GM19240 (cell line): ENCODE measurements around the gene SPDYE16.
"Not testable (repeated sequence)": the region's sequence is repeated elsewhere in the genome, so short reads cannot be mapped to it uniquely, and the experiment has no call there.

Experiments used
- DNase-seq: peaks from one replicate; pipeline ENCODE4 v3.0.0; 2011; ENCODE audit warnings: low spot score; ENCODE audit not compliant: insufficient read length

SPDYE16 gene

GRCh38 chr7:76543197-76543596 lies at the start of gene SPDYE16:
TSS of gene SPDYE16 (minus strand) at chr7:76543297. CDS start at chr7:76541459, 1,838 bp downstream.
- DNase-seq = not testable (repeated sequence)

DNA sequence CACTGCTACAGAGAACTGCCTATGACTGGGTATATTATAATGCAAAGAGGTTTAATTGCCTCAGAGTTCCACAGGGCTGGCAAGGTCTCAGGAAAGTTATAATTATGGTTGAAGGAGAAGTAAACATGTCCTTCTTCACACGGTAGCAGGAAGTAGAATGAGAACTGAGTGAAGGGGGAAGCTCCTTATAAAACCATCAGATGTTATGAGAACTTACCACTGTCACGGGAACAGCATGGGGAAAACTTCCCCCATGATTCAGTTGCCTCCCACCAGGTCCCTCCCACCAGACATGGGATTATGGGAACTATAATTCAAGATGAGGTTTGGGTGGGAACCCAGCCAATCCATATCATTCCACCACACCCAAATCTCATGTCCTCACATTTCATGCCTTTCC lies 49.6 kb upstream of the SPDYE16 start:
- not testable (repeated sequence) for DNase-seq

- DNase-seq = not testable (repeated sequence)
These were observed 48.7 kb upstream of the SPDYE16 start for GRCh38 chr7:76591602-76592304.

GRCh38 chr7:76591033-76591432 lies 47.9 kb upstream of the SPDYE16 start:
- DNase-seq = not testable (repeated sequence)

DNA sequence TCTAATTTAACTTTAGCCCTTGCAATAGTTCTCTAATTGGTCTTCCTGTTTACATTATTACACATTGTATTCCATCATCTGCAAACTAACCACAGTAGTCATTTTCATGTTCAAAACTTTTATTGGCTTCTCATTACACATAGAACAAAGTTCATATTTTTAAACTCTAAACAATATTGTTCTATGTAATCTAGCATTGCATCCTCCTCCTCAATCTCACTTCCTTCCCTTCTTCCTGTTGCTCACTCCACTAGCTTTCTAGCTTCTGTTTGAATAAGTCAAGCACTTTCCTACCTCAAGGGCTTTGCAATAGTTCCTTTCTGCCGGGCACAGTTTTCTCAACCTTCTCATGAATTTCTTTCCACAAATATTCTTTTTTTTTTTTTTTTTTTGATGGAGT lies 45.5 kb upstream of the SPDYE16 start:
- not testable (repeated sequence) for DNase-seq

- DNase-seq = not testable (repeated sequence)
These were observed 43.7 kb upstream of the SPDYE16 start for GRCh38 chr7:76586585-76587315.

GRCh38 chr7:76583636-76584281 lies 40.7 kb upstream of the SPDYE16 start:
- DNase-seq = not testable (repeated sequence)

GRCh38 chr7:76582848-76583631 lies 39.9 kb upstream of the SPDYE16 start:
- DNase-seq = not testable (repeated sequence)

DNA sequence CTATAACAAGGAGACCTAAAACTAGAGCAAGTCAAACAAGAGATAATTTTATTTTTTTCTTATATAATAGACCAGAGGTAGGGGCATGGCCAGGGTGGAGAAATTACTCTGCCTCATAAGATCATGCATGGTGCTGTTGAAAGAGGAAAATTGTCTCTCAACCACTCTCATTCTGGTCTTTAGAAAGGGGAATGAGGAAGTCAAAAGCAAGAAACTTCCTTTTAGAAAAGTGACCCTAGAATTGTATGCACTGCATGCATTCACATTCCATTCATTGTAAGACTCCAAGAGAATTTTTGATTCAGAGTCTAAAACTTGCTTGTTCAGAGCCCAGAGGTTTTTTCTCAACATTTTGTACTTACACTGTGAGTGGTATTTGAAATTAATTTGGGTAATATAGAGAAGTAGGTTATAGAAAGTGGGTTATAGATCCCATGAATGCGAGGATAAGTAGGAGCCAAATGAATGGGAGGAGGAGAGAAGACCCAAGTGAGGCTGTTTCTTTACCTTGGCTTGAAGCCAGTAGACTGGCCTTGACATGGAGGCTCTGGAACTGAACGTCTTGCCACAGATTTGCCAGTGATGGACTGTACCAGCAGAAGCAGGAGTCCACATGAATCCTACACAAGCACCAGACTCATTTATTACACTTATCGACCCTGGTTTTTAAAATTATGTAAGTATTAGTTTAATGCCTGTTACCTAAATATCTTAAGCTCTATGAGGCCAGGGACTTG lies 33.0 kb upstream of the SPDYE16 start:
- not testable (repeated sequence) for DNase-seq

- DNase-seq = not testable (repeated sequence)
These were observed 32.3 kb upstream of the SPDYE16 start for GRCh38 chr7:76575431-76575830.

DNA sequence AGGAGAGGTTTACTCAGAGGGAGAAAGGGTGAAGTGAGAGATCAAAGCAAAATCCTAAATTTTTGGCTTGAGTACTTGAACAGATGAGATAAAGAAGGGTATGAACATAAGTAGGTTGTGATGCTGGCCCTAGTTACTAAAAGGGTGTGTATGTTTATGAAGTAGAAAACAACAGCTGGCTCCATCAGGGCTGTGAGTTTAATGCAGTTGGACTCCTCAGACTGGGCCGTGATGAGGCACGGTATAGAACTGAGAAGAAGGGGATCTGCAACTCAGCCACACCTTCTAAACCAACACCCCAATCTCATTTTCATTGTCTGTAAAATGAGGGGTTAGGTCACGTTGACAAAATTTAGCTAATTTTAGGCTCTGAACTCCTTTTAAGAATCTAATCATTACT lies 29.2 kb upstream of the SPDYE16 start:
- not testable (repeated sequence) for DNase-seq

DNA sequence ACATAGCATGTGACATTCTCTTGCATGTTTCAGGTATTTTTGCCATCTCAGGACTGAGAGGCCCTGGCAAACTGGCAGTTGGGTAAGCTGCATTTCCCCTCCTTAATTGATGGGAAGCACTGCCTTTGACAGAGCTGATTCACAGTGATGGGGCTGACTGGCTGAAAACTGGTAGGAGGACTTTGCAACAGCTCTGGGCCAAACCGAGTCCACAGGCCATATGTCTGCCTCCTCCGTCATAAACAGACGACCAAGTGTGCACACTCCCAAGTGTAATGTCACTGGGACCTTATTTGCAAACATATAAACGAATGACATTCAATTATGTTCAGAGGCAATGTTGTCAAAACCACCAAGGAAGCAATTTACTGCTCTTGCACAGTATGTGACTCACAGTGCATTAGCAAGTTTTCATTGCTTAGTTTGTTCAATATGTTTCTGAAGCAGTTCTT lies 27.3 kb upstream of the SPDYE16 start:
- DNase-seq = not testable (repeated sequence)

DNA sequence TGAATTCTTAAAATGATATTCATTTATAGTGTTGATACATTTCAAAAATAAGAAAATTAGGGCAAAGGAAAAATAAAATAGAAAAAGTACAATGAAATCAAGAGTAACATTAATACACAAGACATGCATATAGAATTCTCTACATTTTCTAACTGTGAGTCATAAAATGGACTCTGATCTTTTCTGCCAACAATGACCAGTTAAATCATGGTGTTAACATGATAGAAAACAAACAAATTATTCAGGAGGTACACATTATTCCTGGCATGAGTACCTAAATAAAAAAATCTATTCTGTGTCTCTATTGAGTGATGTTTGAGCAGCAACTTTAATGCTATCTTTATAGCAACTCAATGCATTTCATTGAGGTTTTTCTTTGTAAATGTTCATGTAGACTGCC lies 25.6 kb upstream of the SPDYE16 start:
- DNase-seq = not testable (repeated sequence)

GRCh38 chr7:76567753-76568152 lies 24.7 kb upstream of the SPDYE16 start:
- not testable (repeated sequence) for DNase-seq

DNA sequence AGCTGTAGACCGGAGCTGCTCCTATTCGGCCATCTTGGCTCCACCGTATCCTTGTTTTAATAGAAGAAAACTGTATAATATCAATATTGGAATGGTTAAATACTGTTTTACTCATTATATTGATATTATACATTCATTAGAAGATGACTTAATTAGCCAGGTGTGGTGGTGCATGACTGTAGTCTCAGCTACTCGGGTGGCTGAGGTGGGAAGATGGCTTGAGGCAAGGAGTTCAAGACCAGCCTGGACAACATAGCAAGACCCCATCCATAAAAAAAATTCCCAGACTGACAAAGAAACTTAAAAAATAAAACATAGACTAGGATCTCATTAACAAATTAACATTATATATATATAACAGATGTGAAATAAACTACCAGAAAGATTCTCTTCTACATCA lies 24.2 kb upstream of the SPDYE16 start:
- DNase-seq = not testable (repeated sequence)

DNA sequence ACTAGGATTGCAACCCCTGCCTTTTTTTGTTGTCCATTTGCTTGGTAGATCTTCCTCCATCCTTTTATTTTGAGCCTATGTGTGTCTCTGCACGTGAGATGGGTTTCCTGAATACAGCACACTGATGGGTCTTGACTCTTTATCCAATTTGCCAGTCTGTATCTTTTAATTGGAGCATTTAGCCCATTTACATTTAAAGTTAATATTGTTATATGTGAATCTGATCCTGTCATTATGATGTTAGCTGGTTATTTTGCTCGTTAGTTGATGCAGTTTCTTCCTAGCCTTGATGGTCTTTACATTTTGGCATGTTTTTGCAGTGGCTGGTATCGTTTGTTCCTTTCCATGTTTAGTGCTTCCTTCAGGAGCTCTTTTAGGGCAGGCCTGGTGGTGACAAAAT lies 21.9 kb upstream of the SPDYE16 start:
- DNase-seq = not testable (repeated sequence)

GRCh38 chr7:76561342-76561741 lies 18.2 kb upstream of the SPDYE16 start:
- not testable (repeated sequence) for DNase-seq

DNA sequence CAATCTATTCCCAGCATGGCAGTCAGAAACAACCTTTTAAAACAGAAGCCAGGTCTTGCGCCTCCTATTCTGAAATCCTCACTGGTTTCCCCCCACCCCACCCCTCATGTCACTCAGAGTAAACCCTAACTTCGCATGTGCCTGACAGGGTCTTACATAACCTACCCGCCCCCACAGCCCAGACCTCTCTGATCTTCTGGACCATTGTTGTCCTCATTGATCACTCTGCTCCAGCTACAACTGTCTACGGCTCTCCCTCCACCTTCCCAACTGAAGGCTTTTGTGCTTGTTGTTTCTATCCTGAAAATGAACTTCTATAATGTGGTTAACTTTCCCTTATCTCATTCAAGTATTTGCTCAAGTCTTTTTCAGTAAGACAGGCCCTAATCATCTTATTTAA lies 17.1 kb upstream of the SPDYE16 start:
- not testable (repeated sequence) for DNase-seq

DNA sequence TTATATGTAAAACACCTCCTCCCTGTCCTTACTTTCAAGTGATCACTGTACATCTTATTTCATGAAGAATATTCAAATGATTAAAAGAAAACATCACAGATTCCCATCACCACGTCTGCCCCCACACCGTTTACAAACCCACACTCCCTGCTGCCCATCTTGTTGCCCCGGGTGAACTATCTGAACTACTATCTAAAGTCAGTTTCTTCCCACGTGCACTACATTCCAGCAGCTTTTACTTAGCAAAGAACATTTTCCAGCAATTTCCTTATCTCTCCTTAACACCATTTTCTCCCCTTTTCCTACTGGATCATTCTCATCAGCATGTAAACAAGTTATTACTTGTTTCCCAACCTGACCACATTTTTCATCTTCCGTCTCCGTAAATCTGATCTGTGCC lies 16.6 kb upstream of the SPDYE16 start:
- DNase-seq = not testable (repeated sequence)

- DNase-seq = not testable (repeated sequence)
These were observed 8.9 kb upstream of the SPDYE16 start for GRCh38 chr7:76551992-76552391.
